Skin epidermis (tissue), 12 donors: ENCODE measurements around the gene WDR37.

Experiments
- H3K27ac ChIP-seq, 21 experiments: fragments of 200-600 bp; sonication (generic) in 11 of 21; one replicate each; pipeline ENCODE4 v1.5.0; 2020; ENCODE audit warnings: mild to moderate bottlenecking in 3 of 21, inconsistent platforms in 2 of 21, moderate library complexity in 2 of 21
- H3K4me3 ChIP-seq, 7 experiments: fragments of 200-600 bp; sonication (generic) in 2 of 7; one replicate each; pipeline ENCODE4 v1.5.0; 2020; ENCODE audit warnings: inconsistent platforms in 2 of 7, mild to moderate bottlenecking in 2 of 7, moderate library complexity in 1 of 7

The WDR37 gene

GRCh38 chr10:1141261-1141660 lies 85.1 kb downstream of the WDR37 start:
- no peak overlapping the region for H3K27ac ChIP-seq
- no peak overlapping the region for H3K4me3 ChIP-seq

- Histone ChIP-seq H3K27ac (no peak overlapping the region), H3K4me3 (no peak overlapping the region)
Observed at GRCh38 chr10:1141701-1142100, 85.5 kb downstream of the WDR37 start.

- Histone ChIP-seq H3K27ac (no peak overlapping the region), H3K4me3 (no peak overlapping the region)
Observed at GRCh38 chr10:1142596-1142995, 86.4 kb downstream of the WDR37 start.

- H3K4me3 ChIP-seq, result no peak overlapping the region
Observed at GRCh38 chr10:1147810-1148209, 91.6 kb downstream of the WDR37 start.

GRCh38 chr10:1148855-1149605 lies 92.8 kb downstream of the WDR37 start:
- Histone ChIP-seq H3K27ac (no peak overlapping the region), H3K4me3 (no peak overlapping the region)

More at GRCh38 chr10:1147810-1148209, 91.6 kb downstream of the WDR37 start:
- H3K27ac ChIP-seq, result no peak overlapping the region

GRCh38 chr10:1149793-1150637 lies 93.8 kb downstream of the WDR37 start:
- H3K4me3 ChIP-seq, result no peak overlapping the region
- no peak overlapping the region for H3K27ac ChIP-seq

- Histone ChIP-seq H3K27ac (no peak overlapping the region), H3K4me3 (no peak overlapping the region)
Observed at GRCh38 chr10:1150638-1150955, 94.4 kb downstream of the WDR37 start.

- no peak overlapping the region for H3K4me3 ChIP-seq
- no peak overlapping the region for H3K27ac ChIP-seq
Observed at GRCh38 chr10:1151076-1152033, 95.2 kb downstream of the WDR37 start.

- no peak overlapping the region for H3K27ac ChIP-seq
- H3K4me3 ChIP-seq, result no peak overlapping the region
Observed at GRCh38 chr10:1152386-1153250, 96.4 kb downstream of the WDR37 start.

GRCh38 chr10:1153251-1153763 lies 97.1 kb downstream of the WDR37 start:
- Histone ChIP-seq H3K27ac (no peak overlapping the region), H3K4me3 (no peak overlapping the region)

- Histone ChIP-seq H3K4me3 (no peak overlapping the region), H3K27ac (no peak overlapping the region)
Observed at GRCh38 chr10:1153805-1154351, 97.7 kb downstream of the WDR37 start.

- Histone ChIP-seq H3K27ac (no peak overlapping the region), H3K4me3 (no peak overlapping the region)
Observed at GRCh38 chr10:1154531-1155295, 98.5 kb downstream of the WDR37 start.

- no peak overlapping the region for H3K4me3 ChIP-seq
- no peak overlapping the region for H3K27ac ChIP-seq
Observed at GRCh38 chr10:1155791-1156615, 99.8 kb downstream of the WDR37 start.

- Histone ChIP-seq H3K27ac (no peak overlapping the region), H3K4me3 (no peak overlapping the region)
Observed at GRCh38 chr10:1156616-1156886, 100.4 kb downstream of the WDR37 start.

- no peak overlapping the region for H3K4me3 ChIP-seq
- no peak overlapping the region for H3K27ac ChIP-seq
Observed at GRCh38 chr10:1156921-1157614, 100.9 kb downstream of the WDR37 start.

GRCh38 chr10:1157615-1157933 lies 101.4 kb downstream of the WDR37 start:
- Histone ChIP-seq H3K27ac (no peak overlapping the region), H3K4me3 (no peak overlapping the region)

GRCh38 chr10:1158066-1158465 lies 101.9 kb downstream of the WDR37 start:
- H3K4me3 ChIP-seq, result no peak overlapping the region

More at GRCh38 chr10:1158066-1158465, 101.9 kb downstream of the WDR37 start:
- H3K27ac ChIP-seq, result no peak overlapping the region
